HG02642 (cell line): ENCODE results near the gene ATG7.
"Not testable (repeated sequence)": the region's sequence is repeated elsewhere in the genome, so short reads cannot be mapped to it uniquely, and the experiment has no call there.

Experiments used
- ATAC-seq: cut with Tn5 transposase; IDR thresholded peaks from one replicate; pipeline ENCODE4 v1.9.1; 2021; ENCODE audit warnings: mild to moderate bottlenecking; ENCODE audit not compliant: unreplicated experiment, poor library complexity

ATG7 gene

GRCh38 chr3:11381563-11381962, 109.4 kb downstream of the ATG7 start:
- no peak for ATAC-seq

- ATAC-seq = no peak
These were observed 110.0 kb downstream of the ATG7 start for GRCh38 chr3:11382146-11382745.

- ATAC-seq = no peak
These were observed 111.9 kb downstream of the ATG7 start for GRCh38 chr3:11384074-11384473.

GRCh38 chr3:11385326-11385725, 113.1 kb downstream of the ATG7 start:
- ATAC-seq = no peak

- no peak for ATAC-seq
These were observed 113.7 kb downstream of the ATG7 start for GRCh38 chr3:11385891-11386290.

GRCh38 chr3:11386465-11387113, 114.4 kb downstream of the ATG7 start:
- no peak for ATAC-seq

GRCh38 chr3:11389386-11390268, 117.4 kb downstream of the ATG7 start:
- no peak for ATAC-seq

- ATAC-seq = no peak
These were observed 118.4 kb downstream of the ATG7 start for GRCh38 chr3:11390411-11391131.

- no peak for ATAC-seq
These were observed 119.1 kb downstream of the ATG7 start for GRCh38 chr3:11391174-11391879.

GRCh38 chr3:11392014-11392859, 120.0 kb downstream of the ATG7 start:
- no peak for ATAC-seq

GRCh38 chr3:11392860-11393114, 120.6 kb downstream of the ATG7 start:
- no peak for ATAC-seq

- ATAC-seq = no peak
These were observed 121.2 kb downstream of the ATG7 start for GRCh38 chr3:11393401-11393800.

- no peak for ATAC-seq
These were observed 122.2 kb downstream of the ATG7 start for GRCh38 chr3:11394392-11394791.

- ATAC-seq = no peak
These were observed 128.0 kb downstream of the ATG7 start for GRCh38 chr3:11400213-11400612.

- ATAC-seq = no peak
These were observed 129.2 kb downstream of the ATG7 start for GRCh38 chr3:11401434-11401833.

- no peak for ATAC-seq
These were observed 133.1 kb downstream of the ATG7 start for GRCh38 chr3:11405323-11405722.

GRCh38 chr3:11407644-11408043, 135.4 kb downstream of the ATG7 start:
- no peak for ATAC-seq

- not testable (repeated sequence) for ATAC-seq
These were observed 136.2 kb downstream of the ATG7 start for GRCh38 chr3:11408324-11408859.

GRCh38 chr3:11410564-11410963, 138.4 kb downstream of the ATG7 start:
- no peak for ATAC-seq
